GM12874 (cell line): ENCODE results near the gene KYAT1.

Source experiments
- CTCF ChIP-seq: IDR thresholded peaks from 2 replicates; pipeline ENCODE4 v1.5.1; 2011; ENCODE audit warnings: low read depth, mild to moderate bottlenecking, control low read depth, low read length, moderate library complexity; ENCODE audit not compliant: insufficient read depth

The KYAT1 gene

GRCh38 chr9:128835246-128836210 is 46.2 kb downstream of the KYAT1 start:
- no peak for TF ChIP-seq CTCF

- TF ChIP-seq CTCF = no peak
Measured at GRCh38 chr9:128833696-128834095, 48.1 kb downstream of the KYAT1 start.

GRCh38 chr9:128829477-128830251 is 52.1 kb downstream of the KYAT1 start, which contains the start of gene SPOUT1:
Gene SPOUT1 (minus strand): TSS chr9:128829794. CDS start chr9:128829780, 14 bp downstream.
- TF ChIP-seq CTCF = no peak

- no peak for TF ChIP-seq CTCF
Measured at GRCh38 chr9:128828719-128829452, 52.9 kb downstream of the KYAT1 start.

- no peak for TF ChIP-seq CTCF
Measured at GRCh38 chr9:128828267-128828666, 53.5 kb downstream of the KYAT1 start.

GRCh38 chr9:128825923-128826700 is 55.6 kb downstream of the KYAT1 start:
- peak; percentile 15; the same call in 1 of the 2 replicates for TF ChIP-seq CTCF
